ENCODE measurements around the gene DISP3.

GRCh38 chr1:11462224-11462923 is 16.6 kb upstream of the DISP3 start:
- TF ChIP-seq KDM1A (IDR thresholded peaks at IDR 0.05) = no peak
- TF ChIP-seq YY1 (IDR thresholded peaks at IDR 0.05; ENCODE audit: borderline replicate concordance in 1 of 3, control insufficient read depth in 1 of 3, extremely low read depth in 1 of 3, insufficient read depth in 3 of 3, insufficient read length in 1 of 3, insufficient replicate concordance in 2 of 3, low read depth in 1 of 3, low read length in 2 of 3) = no peak
- TF ChIP-seq FOXA1 (IDR thresholded peaks at IDR 0.05; ENCODE audit: borderline replicate concordance) = no peak
- no peak for TF ChIP-seq MYC (IDR thresholded peaks at IDR 0.05; ENCODE audit: low read depth, low read length)
- no peak for TF ChIP-seq MYC (CRISPR knock-in tag; IDR thresholded peaks at IDR 0.05; ENCODE audit: borderline replicate concordance, low read depth)
- TF ChIP-seq POLR2A (conservative IDR thresholded peaks at IDR 0.05) = no peak
- TF ChIP-seq ATF4 (CRISPR knock-in tag; IDR thresholded peaks at IDR 0.05) = no peak
